Islet precursor cell (in vitro differentiated cells): ENCODE data around the gene PNPLA7.

Experiments
- DNase-seq: peaks from one replicate; pipeline ENCODE4 v3.0.0-alpha.2; 2018

The PNPLA7 gene

DNA sequence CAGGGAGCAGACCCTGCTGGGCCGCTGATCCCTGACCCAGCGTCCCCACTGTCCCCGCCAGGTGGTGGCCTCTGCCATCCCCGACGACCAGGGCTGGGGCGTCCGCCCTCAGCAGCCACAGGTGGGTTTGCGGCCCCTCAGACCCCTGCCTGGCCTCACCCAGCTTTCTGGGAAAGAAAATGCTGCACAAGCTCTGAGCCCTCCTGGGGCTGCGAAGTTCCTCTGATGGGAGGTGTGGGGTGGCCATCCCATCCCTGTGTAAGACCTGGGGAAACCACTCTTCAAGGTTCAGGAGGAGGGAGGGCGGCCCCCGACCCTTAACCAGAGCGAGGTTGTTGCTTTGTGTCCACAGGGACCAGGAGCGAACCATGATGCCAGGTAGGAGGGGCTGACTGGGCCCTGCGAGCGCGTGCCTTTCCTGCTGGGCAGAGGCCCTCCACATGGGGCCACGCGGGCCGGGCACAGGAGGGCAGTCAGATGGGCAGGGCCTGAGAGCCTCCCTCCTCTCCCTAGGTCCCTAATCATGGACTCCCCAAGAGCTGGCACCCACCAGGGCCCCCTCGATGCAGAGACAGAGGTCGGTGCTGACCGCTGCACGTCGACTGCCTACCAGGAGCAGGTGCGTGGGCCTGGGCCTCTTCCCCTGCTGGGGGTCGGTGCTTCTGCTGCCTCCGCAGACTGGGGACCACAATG is 119.3 kb downstream of the PNPLA7 start:
- DNase-seq: no peak

DNA sequence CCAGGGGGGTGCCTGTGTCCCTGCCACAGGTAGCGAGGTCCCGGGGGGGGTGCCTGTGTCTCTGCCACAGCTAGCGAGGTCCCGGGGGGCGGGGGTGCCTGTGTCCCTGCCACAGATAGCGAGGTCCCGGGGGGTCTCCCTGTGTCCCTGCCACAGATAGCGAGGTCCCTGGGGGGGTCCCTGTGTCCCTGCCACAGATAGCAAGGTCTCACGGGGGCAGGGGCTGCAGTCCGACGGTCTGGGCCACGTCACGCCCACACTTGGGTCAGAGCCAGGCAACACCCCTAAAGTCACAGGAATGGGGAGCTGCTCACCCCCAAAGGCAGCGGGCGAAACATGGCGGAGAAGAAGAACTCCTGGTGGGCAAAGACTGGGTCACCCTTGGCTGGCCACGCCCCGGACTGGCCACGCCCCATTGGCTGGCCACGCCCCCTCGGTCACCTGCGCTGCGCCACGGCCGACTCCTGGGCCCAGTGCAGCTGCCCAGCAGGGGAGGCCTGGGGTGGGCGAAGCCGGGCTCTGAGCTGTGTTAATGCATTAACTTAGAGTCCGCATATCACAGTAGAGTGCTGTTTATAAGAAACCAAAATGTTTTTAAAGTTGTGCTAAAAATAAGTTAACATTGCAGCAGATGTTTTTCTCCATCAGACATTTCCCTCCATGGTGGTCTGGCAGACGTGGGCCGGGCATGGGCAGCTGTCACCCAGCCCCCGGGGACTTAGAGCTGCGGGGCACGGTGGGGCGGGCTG is 120.1 kb downstream of the PNPLA7 start:
- DNase-seq: no peak

DNA sequence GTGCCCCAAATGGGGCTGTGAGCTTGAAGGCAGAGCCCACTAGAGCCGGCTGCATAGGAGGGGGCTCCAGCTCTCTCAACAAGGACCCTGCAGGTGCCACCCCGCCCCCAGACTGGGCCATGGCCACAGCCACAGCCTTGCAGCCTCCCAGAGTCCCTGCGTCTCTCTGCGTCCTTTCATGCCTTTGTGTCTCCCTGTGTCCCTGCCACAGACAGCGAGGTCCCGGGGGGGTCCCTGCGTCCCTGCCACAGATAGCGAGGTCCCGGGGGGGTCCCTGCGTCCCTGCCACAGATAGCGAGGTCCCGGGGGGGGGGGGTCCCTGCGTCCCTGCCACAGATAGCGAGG is 120.7 kb downstream of the PNPLA7 start:
- no peak for DNase-seq

DNA sequence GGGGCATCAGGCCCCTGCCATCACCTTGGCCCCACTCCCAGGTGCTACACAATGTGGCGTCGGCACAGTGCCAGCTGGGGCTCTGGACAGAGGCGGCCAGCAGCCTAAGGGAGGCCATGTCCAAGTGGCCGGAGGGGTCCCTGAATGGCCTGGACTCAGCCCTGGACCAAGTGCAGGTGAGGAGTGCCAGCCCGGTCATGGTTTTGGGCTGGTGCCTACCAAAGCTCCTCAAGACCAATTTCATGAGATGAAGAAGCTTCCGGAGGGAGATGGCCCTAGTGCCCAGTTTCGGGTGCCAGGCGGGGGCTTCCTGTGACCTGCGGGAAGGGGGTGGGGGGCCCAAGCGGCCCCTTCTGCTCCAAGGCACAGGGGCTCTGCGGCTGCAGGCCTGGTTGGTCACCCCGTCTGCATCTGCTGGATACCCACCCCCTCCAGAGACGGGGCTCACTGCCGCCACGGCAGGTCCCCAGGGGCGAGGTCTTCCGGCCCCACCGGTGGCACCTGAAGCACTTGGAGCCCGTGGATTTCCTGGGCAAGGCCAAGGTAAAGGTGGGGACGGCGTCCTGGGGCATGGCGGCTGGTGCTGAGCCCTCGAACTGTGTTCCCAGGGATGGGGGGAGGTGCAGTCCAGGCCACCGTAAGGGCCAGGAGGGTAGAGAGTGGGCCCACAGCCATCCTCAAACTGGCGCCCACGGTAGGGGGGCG is 121.2 kb downstream of the PNPLA7 start:
- DNase-seq: no peak

DNA sequence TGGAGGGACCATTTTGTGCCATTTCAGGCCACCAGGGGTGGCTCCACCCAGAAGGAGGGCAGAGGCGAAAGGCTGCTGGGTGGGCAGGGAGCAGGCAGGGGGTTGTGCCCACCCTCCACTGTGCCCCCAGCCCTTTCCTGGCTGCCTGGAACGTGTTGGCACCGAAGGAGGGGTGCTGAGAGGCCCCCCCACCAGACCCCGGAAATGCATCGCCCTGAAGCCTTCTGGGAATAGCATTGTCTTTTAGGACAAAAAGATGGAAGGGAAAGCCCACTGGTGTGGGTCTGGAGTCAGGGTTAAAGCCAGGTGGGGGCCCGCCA is 121.9 kb downstream of the PNPLA7 start:
- no peak for DNase-seq

DNA sequence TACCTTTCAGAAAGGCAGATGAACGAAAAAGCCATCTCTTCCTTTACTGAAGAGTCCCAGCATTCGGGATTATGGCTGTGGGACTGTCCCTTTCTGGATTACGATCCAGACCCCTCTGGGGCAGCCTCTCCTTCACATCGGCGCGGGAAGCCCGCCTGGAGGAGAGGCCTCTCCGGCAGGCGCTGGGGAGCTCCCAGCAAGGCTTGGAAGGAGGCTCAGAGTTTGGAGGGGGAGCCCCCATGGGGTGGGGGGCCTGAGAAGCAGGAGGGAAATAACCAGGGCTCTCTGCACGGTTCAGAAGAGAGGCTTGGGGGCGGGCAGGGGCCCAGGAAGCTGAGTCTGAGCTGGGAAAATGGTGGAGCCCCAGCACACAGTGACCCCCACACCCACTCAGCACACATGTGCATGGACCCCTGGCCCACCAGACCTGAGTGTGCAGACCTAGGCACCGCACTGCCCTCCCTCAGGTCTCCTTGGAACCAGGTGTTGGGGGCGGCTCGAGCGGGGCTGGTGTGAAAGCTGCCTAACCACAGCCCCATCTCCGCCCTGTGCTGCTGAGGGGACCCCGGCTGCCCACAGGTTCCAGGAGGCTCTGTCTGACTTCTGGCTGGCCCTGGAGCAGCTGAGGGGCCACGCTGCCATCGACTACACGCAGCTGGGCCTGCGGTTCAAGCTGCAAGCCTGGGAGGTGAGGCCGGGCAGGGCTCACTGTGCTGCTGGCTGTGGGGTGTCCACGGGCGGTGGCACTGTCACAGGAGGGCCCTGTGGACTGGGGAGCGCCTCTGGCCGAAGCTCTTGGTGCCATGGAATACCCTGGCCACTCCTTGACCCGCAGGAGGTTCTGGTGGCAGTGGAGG is 122.5 kb downstream of the PNPLA7 start:
- no peak for DNase-seq

DNA sequence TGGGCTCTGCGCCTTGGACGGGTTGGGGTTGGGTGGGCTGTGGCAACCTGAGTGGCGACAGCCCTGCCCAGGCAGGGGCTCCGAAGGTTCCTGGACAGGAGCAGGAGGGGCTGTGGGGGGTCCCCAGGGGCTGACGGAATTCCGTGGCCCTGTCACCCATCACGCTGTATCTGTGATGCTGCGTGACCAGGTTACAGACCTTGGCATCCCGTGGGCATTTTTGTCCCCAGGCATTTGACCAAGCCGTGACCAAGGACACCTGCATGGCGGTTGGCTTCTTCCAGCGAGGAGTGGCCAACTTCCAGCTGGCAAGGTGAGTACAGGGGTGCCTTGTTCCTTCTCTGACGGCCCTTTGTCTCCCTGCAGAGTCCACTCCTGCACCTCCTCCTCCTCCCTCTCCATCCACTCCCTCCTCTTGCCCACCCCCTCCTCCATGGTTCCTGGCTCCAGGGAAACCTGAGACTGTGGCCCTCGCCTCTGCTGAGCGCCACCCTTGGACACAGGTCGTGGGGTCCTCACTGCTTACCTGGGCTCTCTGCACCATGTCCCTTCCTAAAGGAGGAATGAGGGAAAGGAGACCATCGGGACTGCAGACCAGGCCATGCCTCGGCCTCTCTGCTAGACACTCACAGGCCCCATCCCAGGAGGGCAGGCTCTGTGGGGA is 124.1 kb downstream of the PNPLA7 start:
- DNase-seq: no peak

DNA sequence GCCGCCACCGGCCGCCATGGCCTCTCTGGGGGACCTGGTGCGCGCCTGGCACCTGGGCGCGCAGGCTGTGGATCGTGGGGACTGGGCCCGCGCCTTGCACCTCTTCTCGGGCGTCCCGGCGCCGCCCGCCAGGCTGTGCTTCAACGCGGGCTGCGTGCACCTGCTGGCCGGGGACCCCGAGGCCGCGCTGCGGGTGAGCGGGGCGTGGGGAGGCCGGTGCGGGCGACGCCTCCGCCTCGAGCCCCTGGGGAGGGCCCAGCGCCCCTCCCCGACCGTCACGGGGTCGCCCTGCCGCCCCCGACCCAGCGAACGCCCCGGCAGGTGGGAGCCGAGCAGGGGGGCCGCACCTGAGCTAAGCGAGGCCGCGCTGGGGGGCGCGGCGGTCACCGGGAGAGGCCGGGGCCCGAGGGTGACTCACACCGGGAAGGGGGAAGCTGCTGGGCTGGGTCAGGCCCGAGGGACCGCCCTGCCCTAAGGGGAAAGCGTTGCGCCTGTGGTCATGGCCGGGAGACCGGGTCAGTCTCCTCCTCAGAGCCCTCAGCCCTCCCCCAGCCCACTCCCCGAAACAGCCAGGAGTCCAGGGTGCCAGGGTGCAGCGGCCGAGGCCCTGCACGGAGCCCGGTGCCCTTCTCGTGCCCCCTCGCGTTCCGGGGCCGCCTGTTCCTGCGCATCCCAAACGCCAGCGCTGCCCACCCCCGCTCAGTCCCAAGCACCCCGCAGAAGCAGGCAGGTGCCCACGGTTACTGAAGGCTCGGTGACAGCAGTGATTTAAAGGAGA is 126.5 kb downstream of the PNPLA7 start:
- DNase-seq: no peak

DNA sequence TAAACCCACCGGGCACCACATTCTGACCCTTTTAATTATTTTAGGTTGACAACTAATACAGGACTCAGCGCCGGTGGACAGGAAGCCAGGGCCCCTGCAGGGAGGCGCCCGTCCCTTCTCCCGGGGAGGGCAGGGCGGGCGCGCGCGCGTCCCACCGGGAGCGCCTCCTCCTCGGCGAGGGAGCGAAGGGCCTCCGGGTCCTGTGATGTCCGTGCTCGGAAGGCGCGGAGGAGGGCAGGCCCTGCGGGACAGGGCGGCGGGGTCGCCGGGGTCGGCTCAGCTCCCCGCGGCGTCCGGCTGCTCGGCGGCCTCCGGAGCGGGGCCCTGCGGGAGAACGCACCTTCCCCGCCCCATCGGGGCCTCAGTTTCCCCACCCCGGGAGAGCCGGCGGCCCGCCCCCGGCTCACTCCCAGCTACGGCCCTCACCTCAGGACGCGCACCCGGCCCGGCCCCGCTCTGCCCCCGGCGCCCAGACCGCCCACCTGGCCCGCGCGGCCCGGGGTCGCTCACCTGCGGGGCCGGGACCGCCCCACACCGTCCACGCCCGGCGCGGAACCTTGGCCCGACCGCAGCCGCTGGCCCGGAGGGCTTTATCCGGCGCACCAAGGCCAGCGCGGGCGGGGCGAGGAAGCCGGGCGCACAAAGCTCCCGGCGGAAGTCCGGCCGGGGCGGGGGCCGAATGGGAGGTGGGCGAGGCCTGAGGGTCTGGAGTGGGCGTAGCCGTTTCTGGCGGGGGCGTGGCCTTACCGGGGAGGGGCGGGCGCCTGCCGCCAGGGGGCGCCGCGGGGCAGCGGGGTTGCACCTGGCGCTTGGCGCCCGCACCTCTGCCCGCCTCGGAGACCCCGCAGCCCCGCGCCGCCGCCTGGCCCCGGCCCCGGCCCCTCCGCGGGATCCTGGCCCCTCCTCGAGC is 127.3 kb downstream of the PNPLA7 start, which contains the start of the genes EXD3 and NOXA1:
TSS of gene EXD3 (minus strand) at position 559 of the 910 bp plus-strand sequence. CDS start 27,805 bp downstream, outside the sequence.
TSS of gene NOXA1 (plus strand) at position 790 of the 910 bp plus-strand sequence. CDS start 137 bp downstream, outside the sequence.
- DNase-seq: peak; percentile 95

DNA sequence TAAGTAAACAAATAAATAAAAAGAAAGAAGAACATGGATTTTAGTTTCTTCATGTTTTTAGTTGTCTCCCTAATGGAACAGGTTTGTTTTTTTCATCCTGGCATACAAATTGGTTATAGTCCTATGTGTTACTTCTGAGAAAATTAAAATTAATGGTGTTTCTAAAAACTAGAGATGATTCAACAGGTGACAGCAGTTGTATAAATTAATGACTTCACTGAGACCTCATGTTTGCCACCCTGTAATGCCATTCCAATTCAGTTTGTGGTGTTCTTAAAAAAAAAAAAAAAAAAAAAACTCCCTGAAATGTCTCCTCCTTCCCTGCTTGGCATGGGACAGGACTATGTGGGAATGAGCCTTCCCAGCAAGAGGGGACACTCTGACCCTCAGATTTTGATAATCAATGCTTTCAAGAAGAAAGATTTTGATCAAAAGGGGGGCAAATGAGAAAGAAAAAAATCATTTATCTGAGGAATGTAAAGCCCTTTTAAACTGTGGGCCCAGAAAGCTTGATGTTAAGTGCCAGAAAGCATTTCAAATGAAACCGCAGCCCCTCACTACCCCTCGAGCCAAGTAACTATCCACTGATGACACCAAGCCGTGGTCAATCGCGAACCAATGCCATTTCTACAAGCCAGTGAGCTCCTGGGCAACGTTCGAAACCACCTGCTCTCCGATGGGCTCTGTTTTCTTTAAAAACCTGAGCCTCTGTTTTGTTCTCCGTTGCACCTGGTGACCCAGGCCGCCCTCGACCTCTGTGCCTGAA is 128.2 kb downstream of the PNPLA7 start:
- DNase-seq: no peak

DNA sequence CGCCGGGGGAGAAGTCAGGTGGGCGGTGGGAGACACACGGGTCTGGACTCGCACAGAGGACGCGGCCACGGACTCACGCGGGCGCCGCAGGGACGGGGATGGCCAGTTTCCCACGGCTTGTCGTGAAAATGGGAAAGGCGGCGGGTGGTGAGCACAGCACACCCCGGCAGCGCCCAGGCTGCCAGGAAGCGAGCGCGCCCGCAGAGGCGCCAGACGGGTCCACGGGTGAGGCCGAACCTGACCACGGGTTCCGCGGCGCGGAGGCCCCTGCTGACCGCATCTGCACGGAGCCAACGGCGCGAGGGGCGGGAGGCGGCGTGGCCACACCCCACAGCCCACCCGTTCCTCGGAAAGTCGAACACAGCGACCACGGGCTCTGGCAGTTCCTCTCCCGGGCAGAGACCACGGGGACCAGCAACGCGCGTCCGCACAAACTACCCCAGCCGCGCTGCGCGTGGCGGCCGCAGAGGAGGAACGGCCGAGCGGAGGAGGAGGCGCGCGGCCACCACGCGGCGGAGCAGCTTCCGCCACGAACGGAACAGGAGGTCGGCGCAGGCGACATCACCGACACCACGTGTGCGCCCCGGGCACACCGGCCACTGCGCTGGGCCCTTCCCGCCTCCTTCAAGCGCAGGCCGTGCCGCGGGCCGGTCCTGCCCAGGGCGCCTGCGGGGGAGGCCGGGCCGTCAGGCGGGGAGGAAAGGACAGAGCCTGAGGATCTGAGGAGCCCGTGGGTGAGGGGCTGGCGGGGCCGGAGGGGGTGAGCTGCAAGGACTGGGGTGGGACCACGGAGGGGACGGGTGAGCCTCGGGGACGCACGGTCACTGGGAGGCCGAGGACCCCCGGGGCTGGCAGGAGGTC is 132.8 kb downstream of the PNPLA7 start:
- no peak for DNase-seq

DNA sequence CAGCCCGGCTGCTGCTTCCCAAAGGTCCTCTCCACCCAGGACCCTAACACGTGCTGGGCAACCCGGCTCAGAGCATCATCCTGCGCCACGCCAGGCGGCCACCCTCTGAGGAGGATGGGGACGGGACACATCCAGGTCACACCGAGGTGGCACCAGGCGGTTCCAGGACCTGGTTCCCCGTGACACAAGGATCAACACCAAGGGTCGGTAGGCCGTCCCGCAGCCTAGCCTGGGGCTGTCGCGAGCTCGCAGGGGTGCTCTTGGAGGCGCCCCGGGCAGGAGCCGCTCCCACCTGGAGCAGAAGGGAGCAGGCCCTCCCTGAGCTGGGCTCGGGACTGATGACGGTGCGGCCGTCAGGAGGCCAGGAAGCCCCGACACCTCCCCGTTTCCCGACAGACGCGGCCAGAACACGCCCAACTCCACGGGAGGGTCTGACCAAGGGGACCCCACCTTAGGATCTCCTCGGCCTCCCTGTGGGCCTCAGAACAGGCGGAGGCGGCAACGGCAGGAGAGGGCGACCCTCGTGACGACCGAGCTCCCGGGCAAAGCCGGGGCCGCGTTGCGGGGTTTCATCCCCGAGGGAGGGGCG is 133.5 kb downstream of the PNPLA7 start:
- DNase-seq: peak; percentile 43

DNA sequence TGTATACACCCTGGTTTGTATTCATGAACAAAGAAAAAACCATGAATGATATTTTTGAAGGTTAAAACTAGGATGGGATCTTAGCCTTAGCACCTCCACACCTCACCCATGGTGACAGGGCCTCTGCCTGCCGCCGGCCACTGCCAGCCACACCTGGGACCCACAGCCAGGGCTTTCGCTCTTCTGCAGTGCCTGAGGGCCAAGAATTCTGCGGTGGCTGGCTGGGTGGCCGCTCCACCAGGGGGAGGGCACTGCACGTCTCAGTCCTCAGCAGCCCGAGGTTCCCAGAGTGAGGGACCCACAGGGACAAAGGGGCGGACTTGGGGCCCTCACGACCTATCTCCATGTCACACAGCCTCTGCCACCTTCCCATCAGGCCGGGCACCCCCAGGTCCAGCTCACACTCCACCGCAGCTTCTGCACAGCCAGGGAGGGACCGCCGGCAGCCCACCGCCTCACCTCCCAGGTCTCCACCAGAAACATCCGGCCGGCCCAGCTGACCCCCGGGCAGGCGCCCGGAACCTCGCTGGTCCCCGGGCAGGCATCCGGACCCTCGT is 134.1 kb downstream of the PNPLA7 start:
- peak; percentile 46 for DNase-seq

DNA sequence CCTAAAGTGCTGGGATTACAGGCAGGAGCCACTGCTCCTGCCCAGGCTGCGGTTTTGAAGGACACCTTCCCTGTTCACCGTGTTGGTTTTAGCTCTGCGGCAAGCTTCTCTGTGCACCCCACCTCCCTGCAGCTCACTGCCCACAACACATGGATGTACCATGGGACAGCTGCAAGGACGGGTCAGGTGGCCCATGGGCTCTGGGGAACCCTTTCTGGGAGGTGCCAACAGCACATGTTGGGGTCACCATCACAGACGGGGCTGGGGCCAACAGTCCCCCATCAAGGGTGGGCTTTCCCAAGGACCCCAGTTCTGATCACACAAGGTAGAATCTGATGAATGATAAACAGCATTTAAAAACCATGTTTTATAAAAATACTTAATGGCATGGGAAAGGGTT is 134.8 kb downstream of the PNPLA7 start:
- no peak for DNase-seq

DNA sequence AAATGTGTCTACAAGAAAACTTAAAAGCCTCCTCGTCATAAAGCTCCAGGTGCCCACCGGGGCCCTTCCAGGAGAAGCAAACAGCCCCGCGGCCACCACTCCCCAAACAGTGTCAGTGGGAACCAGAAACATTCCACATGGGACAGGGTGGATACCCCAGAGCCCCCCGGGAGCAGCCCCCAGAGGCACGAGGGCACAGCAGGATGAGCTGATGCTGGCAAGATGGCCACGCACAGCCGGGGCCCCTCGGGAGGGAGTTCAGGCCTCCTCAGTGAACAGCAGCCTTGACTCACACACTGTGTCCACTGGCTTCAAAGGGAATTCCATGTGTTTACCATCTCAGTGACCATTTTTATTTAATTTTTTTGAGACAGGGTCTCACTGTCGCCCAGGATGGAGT is 137.8 kb downstream of the PNPLA7 start:
- no peak for DNase-seq

DNA sequence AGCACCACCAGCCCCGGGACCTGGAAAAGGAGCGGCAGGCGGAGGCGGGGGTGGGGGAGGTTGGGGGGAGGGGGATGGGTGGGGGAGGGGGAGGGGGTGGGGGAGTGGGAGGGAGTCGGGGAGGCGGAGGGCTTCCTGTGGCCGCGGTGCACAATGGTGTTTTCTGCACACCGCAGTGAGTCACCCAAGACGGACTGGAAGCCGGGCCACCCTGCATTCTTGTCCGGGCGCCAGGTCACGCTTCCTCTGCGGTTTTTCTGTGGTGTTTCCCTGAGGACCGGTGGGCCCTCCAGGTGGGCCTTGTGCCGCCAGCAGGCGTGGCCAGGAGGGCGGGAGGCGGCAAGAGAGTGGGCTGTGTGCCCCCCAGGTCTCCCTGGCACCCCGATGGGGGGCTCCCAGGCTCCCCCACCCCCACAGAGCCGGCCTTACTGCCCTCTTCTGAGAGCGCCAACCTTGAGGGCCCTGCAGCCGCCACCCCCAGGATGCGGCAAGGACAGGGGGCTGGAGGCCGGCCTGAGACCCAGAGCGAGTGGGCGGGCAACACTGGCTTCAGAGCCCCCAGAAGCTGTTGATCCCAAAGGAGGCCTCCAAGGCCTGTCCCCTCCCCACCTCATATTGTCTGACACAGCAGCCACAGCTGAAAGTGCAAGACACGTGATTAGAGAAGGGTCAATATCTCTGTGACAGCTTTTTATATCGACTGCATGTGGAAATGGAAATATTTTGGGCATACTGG is 138.4 kb downstream of the PNPLA7 start:
- no peak for DNase-seq

DNA sequence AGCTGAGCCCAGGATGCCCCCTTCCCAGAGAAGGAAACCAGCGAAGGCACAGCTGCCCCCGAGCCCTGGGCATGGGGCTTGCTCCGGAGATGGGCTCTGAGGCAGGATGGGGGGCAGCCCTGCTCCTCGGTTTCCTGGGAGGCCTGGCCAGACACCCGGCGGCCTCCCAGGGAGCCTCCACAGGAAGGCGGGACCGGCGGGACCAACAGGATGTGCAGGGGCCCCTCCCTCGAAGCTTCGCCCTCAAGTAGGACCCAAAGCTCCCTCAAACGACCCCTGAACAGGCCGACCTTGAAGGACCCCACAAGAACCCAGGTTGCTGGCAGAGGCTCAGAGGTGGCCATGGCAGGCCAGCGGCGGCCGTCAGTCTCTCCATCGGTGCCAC is 138.9 kb downstream of the PNPLA7 start:
- DNase-seq: no peak
